Measurements from ENCODE around the gene LOXL3. TPM values are rescaled to one million over a fixed set of nuclear protein-coding genes. Genes with fewer than 3 reads are reported as not detected.

LOXL3 gene
- polyA plus RNA-seq, 1 of the 3 experiments (the other 2 are of a cell fraction), result 47.9 TPM

GRCh38 chr2:74507926-74508520 lies 45.7 kb downstream of the LOXL3 start:
- Histone ChIP-seq H3K9me2 (no peaks in the 10 kb centered on the region), H3K36me3 (replicated peaks in 1 of 2; ENCODE audit: control insufficient read depth in 1 of 2, insufficient read depth in 2 of 2, low read length in 1 of 2) (peaks cover 15 to 20% of the 10 kb centered on the region in 2 experiments), H3K79me2 (ENCODE audit: insufficient read depth) (peaks cover 22% of the 10 kb centered on the region; the same call in 1 of the 2 replicates), H3K9me3 (no peaks in the 10 kb centered on the region), H3K4me2 (peak overlapping the region; percentile 96), H3K9ac (peak overlapping the region; percentile 95), H3K27ac (ENCODE audit: low read depth in 2 of 2, low read length in 1 of 2) (peak overlapping the region; percentile 99 to 100), H3F3A (replicated peaks; ENCODE audit: insufficient read depth) (peaks cover 33% of the 10 kb centered on the region), H2AFZ (ENCODE audit: low read depth) (peak overlapping the region; percentile 85), H3K27me3 (ENCODE audit: insufficient read depth) (no peaks in the 10 kb centered on the region), H3K4me3 (ENCODE audit: low read depth in 2 of 2, low read length in 1 of 2) (peak overlapping the region; percentile 84 to 86), H4K20me1 (ENCODE audit: insufficient read depth) (no peaks in the 10 kb centered on the region), H3K4me1 (ENCODE audit: control insufficient read depth in 1 of 2, insufficient read depth in 2 of 2, low read depth in 1 of 2, low read length in 1 of 2) (peaks cover 24 to 31% of the 10 kb centered on the region in 2 experiments; a peak in 3 of 4 replicates)
- DNase-seq, result peak; percentile 87
- POLR2A ChIA-PET, result interaction anchor here (0.9 to 2.3 kb wide), 6 partner anchors 10 to 34 kb away, joined by 3 to 11 read pairs (median 8); partner anchors contain the start of genes CCDC142, DQX1 and TTC31
- 9% methylated on average over 33 of the region's 38 CpGs for WGBS (ENCODE audit: low lambda C conversion rate)
- CTCF ChIA-PET, result interaction anchor here (0.9 to 7.5 kb wide), 9 partner anchors 9 to 80 kb away, joined by 3 to 80 read pairs (median 5); partner anchors contain the start of genes AUP1, CCDC142, DQX1 and HTRA2
- TF ChIP-seq CHD2 (IDR thresholded peaks at IDR 0.05; ENCODE audit: low read length, partially characterized antibody) (peak; percentile 95), MXI1 (IDR thresholded peaks at IDR 0.05; ENCODE audit: low read depth, low read length) (peak; percentile 50), TCF12 (IDR thresholded peaks at IDR 0.05) (peak; percentile 94), MAX (IDR thresholded peaks at IDR 0.05; ENCODE audit: low read depth) (peak; percentile 77), PBX3 (IDR thresholded peaks at IDR 0.05) (peak; percentile 36), RXRA (IDR thresholded peaks at IDR 0.05; ENCODE audit: borderline replicate concordance, low read depth) (no peak), ELF1 (IDR thresholded peaks at IDR 0.05) (no peak), USF2 (IDR thresholded peaks at IDR 0.05; ENCODE audit: borderline replicate concordance, low read depth, low read length) (no peak), CTCF (IDR thresholded peaks at IDR 0.05) (no peak), POLR2AphosphoS5 (IDR thresholded peaks at IDR 0.05; ENCODE audit: low read depth, low read length) (peak; percentile 70), REST (IDR thresholded peaks at IDR 0.05; ENCODE audit: low read depth, low read length) (no peak; the same call in 1 of the 2 replicates), GATA2 (CRISPR knock-in tag; IDR thresholded peaks at IDR 0.05) (peak; percentile 64; the same call in 1 of the 2 replicates), USF1 (IDR thresholded peaks at IDR 0.05; ENCODE audit: borderline replicate concordance, low read depth) (no peak), RFX5 (IDR thresholded peaks at IDR 0.05; ENCODE audit: low read length) (no peak), JUND (IDR thresholded peaks at IDR 0.05) (no peak; the same call in 1 of the 2 replicates), NFIC (IDR thresholded peaks at IDR 0.05; ENCODE audit: borderline replicate concordance) (no peak), NRF1 (IDR thresholded peaks at IDR 0.05; ENCODE audit: low read depth, low read length) (no peak), EZH2phosphoT487 (IDR thresholded peaks at IDR 0.05; ENCODE audit: borderline replicate concordance, low read depth) (no peak), SIN3A (IDR thresholded peaks at IDR 0.05; ENCODE audit: borderline replicate concordance, low read depth, low read length) (no peak; the same call in 1 of the 2 replicates), TAF1 (IDR thresholded peaks at IDR 0.05; ENCODE audit: borderline replicate concordance, low read depth, low read length) (no peak; the same call in 1 of the 2 replicates), SMC3 (IDR thresholded peaks at IDR 0.05; ENCODE audit: low read depth, low read length) (no peak), YY1 (IDR thresholded peaks at IDR 0.05; ENCODE audit: low read depth) (no peak), RCOR1 (IDR thresholded peaks at IDR 0.05; ENCODE audit: low read length) (peak; percentile 92), GABPA (IDR thresholded peaks at IDR 0.05; ENCODE audit: low read depth) (no peak)
